HepG2 (cell line): ENCODE results near the gene STK32C. TPM values are rescaled to one million over a fixed set of nuclear protein-coding genes. Genes with fewer than 3 reads are reported as not detected.

Experiments used
- ATAD3A ChIP-seq: sonication (generic); formaldehyde crosslinking; IDR thresholded peaks from 2 replicates; pipeline ENCODE4 v1.4.0; 2020; ENCODE audit warnings: missing genetic modification reagents
- CBX5 ChIP-seq: sonication (generic); formaldehyde crosslinking; IDR thresholded peaks from 2 replicates; pipeline ENCODE4 v1.4.0; 2020; ENCODE audit warnings: missing genetic modification reagents, borderline replicate concordance
- CCDC6 ChIP-seq: sonication (generic); formaldehyde crosslinking; IDR thresholded peaks from 2 replicates; pipeline ENCODE4 v1.8.1; 2022; ENCODE audit warnings: mild to moderate bottlenecking, missing genetic modification reagents, moderate library complexity
- CEBPB ChIP-seq: IDR thresholded peaks from 2 replicates; pipeline ENCODE4 v1.6.1; 2011; ENCODE audit warnings: low read depth, low read length, improper control_type of control experiment, borderline replicate concordance
- FOXK2 ChIP-seq: fragments of 450-650 bp; IDR thresholded peaks from 2 replicates; pipeline ENCODE4 v1.6.1; 2016
- JUND ChIP-seq: sonication (generic); formaldehyde crosslinking; IDR thresholded peaks from 2 replicates; pipeline ENCODE4 v1.8.0; 2022; ENCODE audit warnings: mild to moderate bottlenecking, missing genetic modification reagents
- MAFG ChIP-seq: sonication (generic); formaldehyde crosslinking; IDR thresholded peaks from 2 replicates; pipeline ENCODE4 v1.5.1; 2020; ENCODE audit warnings: mild to moderate bottlenecking, missing genetic modification reagents
- MIER2 ChIP-seq: IDR thresholded peaks from 2 replicates; pipeline ENCODE4 v1.6.1; 2016; ENCODE audit warnings: missing biosample characterization, missing genetic modification reagents
- MIER3 ChIP-seq: IDR thresholded peaks from 2 replicates; pipeline ENCODE4 v1.6.1; 2016; ENCODE audit warnings: missing compliant biosample characterization, borderline replicate concordance
- SMC3 ChIP-seq: IDR thresholded peaks from 2 replicates; pipeline ENCODE4 v1.6.1; 2011; ENCODE audit warnings: low read length, improper control_type of control experiment
- SP5 ChIP-seq: IDR thresholded peaks from 2 replicates; pipeline ENCODE4 v1.6.1; 2016; ENCODE audit warnings: low read depth, borderline replicate concordance
- ZNF543 ChIP-seq: sonication (generic); formaldehyde crosslinking; IDR thresholded peaks from 2 replicates; pipeline ENCODE4 v1.4.0; 2020; ENCODE audit warnings: mild to moderate bottlenecking, missing genetic modification reagents
- ZNF547 ChIP-seq: sonication (generic); formaldehyde crosslinking; IDR thresholded peaks from 2 replicates; pipeline ENCODE4 v1.5.1; 2020; ENCODE audit warnings: mild to moderate bottlenecking, missing genetic modification reagents
- ZNF570 ChIP-seq: sonication (generic); formaldehyde crosslinking; IDR thresholded peaks from 2 replicates; pipeline ENCODE4 v1.4.0; 2020; ENCODE audit warnings: mild to moderate bottlenecking, missing genetic modification reagents, borderline replicate concordance
- ZNF572 ChIP-seq: sonication (generic); formaldehyde crosslinking; IDR thresholded peaks from 2 replicates; pipeline ENCODE4 v1.5.1; 2020; ENCODE audit warnings: mild to moderate bottlenecking, missing genetic modification reagents
- ZNF644 ChIP-seq: IDR thresholded peaks from 2 replicates; pipeline ENCODE4 v1.6.1; 2016; ENCODE audit warnings: low read depth
- ZNF75D ChIP-seq: sonication (generic); formaldehyde crosslinking; IDR thresholded peaks from 2 replicates; pipeline ENCODE4 v1.8.1; 2023; ENCODE audit warnings: missing genetic modification reagents, mild to moderate bottlenecking, borderline replicate concordance
- polyA plus RNA-seq, 8 experiments: library from polyadenylated mRNA; depleted of rRNA in 3 of 8; stranded (reverse) in 7 of 8; unstranded in 1 of 8; fragments of >200 nt; fragmentation: Illumina TruSeq in 4 of 8; extraction: Trizol in 4 of 8; gene quantifications; 2 replicates each; pipeline versions ENCODE4 v1.2.1 to v1.2.3, GENCODE V29; 2011 to 2016; ENCODE audit warnings: low read depth in 4 of 8, missing spikeins in 1 of 8, mixed read lengths in 1 of 8; ENCODE audit not compliant: insufficient read depth in 1 of 8
- total RNA-seq, 5 experiments: library from RNA; depleted of rRNA; stranded (reverse); fragments of >200 nt; fragmentation: Illumina TruSeq; extraction: Trizol; gene quantifications; 2 replicates each; pipeline ENCODE4 v1.2.3, GENCODE V29; 2016; ENCODE audit warnings: low read depth in 1 of 5
- TF ChIP-seq, protein P1 (sequence below): sonication (generic); formaldehyde crosslinking; IDR thresholded peaks from 2 replicates; pipeline ENCODE4 v1.4.0; 2020; ENCODE audit warnings: missing genetic modification reagents, borderline replicate concordance
- TF ChIP-seq, protein P2 (sequence below): IDR thresholded peaks from 2 replicates; pipeline ENCODE4 v1.6.1; 2012; ENCODE audit warnings: inconsistent platforms
- TF ChIP-seq, protein P3 (sequence below): sonication (generic); formaldehyde crosslinking; IDR thresholded peaks from 2 replicates; pipeline ENCODE4 v1.8.0; 2022; ENCODE audit warnings: mild to moderate bottlenecking, missing genetic modification reagents, moderate library complexity
- TF ChIP-seq, protein P4 (sequence below): sonication (generic); formaldehyde crosslinking; IDR thresholded peaks from 2 replicates; pipeline ENCODE4 v1.5.0; 2020; ENCODE audit warnings: mild to moderate bottlenecking, missing genetic modification reagents, borderline replicate concordance

Gene STK32C
- total and polyA plus RNA-seq, 2 of the 13 experiments (the other 11 are each of a cell fraction or from before 2014, with no cell fraction given) = 10.9 to 19.4 TPM

DNA sequence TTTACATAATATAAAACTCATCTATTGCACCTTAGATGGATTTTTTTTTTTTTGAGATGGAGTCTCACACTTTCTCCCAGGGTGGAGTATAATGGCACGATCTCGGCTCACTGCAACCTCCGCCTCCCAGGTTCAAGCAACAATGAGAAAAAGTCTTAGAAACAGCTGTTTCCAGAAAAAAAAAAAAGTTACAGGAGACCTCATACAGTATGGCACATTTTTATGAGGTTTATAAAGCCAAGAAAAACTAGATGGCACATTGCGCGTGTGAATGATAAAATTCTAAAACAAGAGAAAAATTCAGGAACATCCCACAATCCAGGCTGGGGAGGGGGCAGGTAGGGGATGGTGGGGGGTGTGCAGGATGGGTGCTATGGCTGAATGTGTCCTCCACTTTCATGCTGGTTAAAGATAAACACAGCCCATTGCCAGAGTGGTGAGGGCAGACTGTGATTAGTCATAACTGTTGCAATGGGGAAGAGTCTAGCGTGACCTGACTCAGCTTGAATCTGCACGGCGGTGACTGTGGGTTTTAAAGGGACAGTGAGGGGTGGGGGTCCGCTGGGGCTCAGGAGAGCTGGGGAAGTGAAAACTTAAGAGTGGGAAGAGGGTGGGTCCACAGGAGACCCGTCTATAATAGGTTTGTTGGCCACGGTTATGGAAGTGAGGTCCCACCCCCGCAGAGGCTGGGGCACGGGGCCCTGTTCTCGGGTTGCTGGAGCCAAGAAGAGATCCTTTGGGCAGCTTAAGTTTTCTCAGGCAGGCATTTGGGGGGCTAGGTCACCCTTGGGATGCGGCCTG is 12.3 kb upstream of the STK32C start (continued):
- TF ChIP-seq, protein P1, sequence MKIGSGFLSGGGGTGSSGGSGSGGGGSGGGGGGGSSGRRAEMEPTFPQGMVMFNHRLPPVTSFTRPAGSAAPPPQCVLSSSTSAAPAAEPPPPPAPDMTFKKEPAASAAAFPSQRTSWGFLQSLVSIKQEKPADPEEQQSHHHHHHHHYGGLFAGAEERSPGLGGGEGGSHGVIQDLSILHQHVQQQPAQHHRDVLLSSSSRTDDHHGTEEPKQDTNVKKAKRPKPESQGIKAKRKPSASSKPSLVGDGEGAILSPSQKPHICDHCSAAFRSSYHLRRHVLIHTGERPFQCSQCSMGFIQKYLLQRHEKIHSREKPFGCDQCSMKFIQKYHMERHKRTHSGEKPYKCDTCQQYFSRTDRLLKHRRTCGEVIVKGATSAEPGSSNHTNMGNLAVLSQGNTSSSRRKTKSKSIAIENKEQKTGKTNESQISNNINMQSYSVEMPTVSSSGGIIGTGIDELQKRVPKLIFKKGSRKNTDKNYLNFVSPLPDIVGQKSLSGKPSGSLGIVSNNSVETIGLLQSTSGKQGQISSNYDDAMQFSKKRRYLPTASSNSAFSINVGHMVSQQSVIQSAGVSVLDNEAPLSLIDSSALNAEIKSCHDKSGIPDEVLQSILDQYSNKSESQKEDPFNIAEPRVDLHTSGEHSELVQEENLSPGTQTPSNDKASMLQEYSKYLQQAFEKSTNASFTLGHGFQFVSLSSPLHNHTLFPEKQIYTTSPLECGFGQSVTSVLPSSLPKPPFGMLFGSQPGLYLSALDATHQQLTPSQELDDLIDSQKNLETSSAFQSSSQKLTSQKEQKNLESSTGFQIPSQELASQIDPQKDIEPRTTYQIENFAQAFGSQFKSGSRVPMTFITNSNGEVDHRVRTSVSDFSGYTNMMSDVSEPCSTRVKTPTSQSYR (CRISPR knock-in tag) = peak; percentile 49; the same call in 1 of the 2 replicates
- TF ChIP-seq, protein P2, sequence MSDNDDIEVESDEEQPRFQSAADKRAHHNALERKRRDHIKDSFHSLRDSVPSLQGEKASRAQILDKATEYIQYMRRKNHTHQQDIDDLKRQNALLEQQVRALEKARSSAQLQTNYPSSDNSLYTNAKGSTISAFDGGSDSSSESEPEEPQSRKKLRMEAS = peak; percentile 32; the same call in 1 of the 2 replicates
- TF ChIP-seq ZNF75D (CRISPR knock-in tag) (no peak), CBX5 (CRISPR knock-in tag) (0 out of 2 replicates have a peak, but pooled peaks have one; percentile 25), CEBPB (peak; percentile 80), SP5 (no peak), MAFG (CRISPR knock-in tag) (peak; percentile 92), JUND (CRISPR knock-in tag) (peak; percentile 55; the same call in 1 of the 2 replicates), MIER3 (CRISPR knock-in tag) (0 out of 2 replicates have a peak, but pooled peaks have one; percentile 44), ZNF572 (no peak), ZNF570 (CRISPR knock-in tag) (no peak), ZNF543 (CRISPR knock-in tag) (no peak), MIER2 (CRISPR knock-in tag) (no peak), ZNF547 (no peak), ZNF644 (peak; percentile 44; the same call in 1 of the 2 replicates), FOXK2 (peak; percentile 33; the same call in 1 of the 2 replicates), ATAD3A (CRISPR knock-in tag) (no peak), SMC3 (0 out of 2 replicates have a peak, but pooled peaks have one; percentile 3), CCDC6 (CRISPR knock-in tag) (no peak)
- TF ChIP-seq, protein P3, sequence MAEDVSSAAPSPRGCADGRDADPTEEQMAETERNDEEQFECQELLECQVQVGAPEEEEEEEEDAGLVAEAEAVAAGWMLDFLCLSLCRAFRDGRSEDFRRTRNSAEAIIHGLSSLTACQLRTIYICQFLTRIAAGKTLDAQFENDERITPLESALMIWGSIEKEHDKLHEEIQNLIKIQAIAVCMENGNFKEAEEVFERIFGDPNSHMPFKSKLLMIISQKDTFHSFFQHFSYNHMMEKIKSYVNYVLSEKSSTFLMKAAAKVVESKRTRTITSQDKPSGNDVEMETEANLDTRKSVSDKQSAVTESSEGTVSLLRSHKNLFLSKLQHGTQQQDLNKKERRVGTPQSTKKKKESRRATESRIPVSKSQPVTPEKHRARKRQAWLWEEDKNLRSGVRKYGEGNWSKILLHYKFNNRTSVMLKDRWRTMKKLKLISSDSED (CRISPR knock-in tag) = no peak
- TF ChIP-seq, protein P4, sequence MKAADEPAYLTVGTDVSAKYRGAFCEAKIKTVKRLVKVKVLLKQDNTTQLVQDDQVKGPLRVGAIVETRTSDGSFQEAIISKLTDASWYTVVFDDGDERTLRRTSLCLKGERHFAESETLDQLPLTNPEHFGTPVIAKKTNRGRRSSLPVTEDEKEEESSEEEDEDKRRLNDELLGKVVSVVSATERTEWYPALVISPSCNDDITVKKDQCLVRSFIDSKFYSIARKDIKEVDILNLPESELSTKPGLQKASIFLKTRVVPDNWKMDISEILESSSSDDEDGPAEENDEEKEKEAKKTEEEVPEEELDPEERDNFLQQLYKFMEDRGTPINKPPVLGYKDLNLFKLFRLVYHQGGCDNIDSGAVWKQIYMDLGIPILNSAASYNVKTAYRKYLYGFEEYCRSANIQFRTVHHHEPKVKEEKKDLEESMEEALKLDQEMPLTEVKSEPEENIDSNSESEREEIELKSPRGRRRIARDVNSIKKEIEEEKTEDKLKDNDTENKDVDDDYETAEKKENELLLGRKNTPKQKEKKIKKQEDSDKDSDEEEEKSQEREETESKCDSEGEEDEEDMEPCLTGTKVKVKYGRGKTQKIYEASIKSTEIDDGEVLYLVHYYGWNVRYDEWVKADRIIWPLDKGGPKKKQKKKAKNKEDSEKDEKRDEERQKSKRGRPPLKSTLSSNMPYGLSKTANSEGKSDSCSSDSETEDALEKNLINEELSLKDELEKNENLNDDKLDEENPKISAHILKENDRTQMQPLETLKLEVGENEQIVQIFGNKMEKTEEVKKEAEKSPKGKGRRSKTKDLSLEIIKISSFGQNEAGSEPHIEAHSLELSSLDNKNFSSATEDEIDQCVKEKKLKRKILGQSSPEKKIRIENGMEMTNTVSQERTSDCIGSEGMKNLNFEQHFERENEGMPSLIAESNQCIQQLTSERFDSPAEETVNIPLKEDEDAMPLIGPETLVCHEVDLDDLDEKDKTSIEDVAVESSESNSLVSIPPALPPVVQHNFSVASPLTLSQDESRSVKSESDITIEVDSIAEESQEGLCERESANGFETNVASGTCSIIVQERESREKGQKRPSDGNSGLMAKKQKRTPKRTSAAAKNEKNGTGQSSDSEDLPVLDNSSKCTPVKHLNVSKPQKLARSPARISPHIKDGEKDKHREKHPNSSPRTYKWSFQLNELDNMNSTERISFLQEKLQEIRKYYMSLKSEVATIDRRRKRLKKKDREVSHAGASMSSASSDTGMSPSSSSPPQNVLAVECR (CRISPR knock-in tag) = no peak
